GM12878 (cell line): Measurements from ENCODE around the gene KIFC3. TPM values are rescaled to one million over a fixed set of nuclear protein-coding genes. Genes with fewer than 3 reads are reported as not detected.
A peak's percentile ranks its signal among the peaks of the same experiment; 100 is the strongest.

Experiments used
- ASH2L ChIP-seq: fragments of 300-600, 200-600 bp; sonication (generic); IDR thresholded peaks from 2 replicates; pipeline ENCODE4 v1.6.1; 2017; ENCODE audit warnings: low read depth, mild to moderate bottlenecking, borderline replicate concordance
- BCL3 ChIP-seq: IDR thresholded peaks from 2 replicates; pipeline ENCODE4 v1.6.1; 2011; ENCODE audit warnings: borderline replicate concordance, low read depth, mild to moderate bottlenecking, moderate library complexity, low read length; ENCODE audit not compliant: insufficient read depth, poor library complexity, severe bottlenecking
- CBX5 ChIP-seq: sonication (generic); IDR thresholded peaks from 2 replicates; pipeline ENCODE4 v1.6.1; 2016; ENCODE audit warnings: low read depth, moderate library complexity, mild to moderate bottlenecking, inconsistent platforms
- CREB1 ChIP-seq: IDR thresholded peaks from 2 replicates; pipeline ENCODE4 v1.6.1; 2012; ENCODE audit warnings: low read depth, mild to moderate bottlenecking, inconsistent platforms
- ELK1 ChIP-seq: IDR thresholded peaks from 2 replicates; pipeline ENCODE4 v1.6.1; 2012; ENCODE audit warnings: low read depth, low read length, improper control_type of control experiment
- ESRRA ChIP-seq: IDR thresholded peaks from 2 replicates; pipeline ENCODE4 v1.6.1; 2012; ENCODE audit warnings: mild to moderate bottlenecking, low read length, improper control_type of control experiment
- HDGF ChIP-seq: fragments of 450-650 bp; IDR thresholded peaks from 2 replicates; pipeline ENCODE4 v1.6.1; 2016; ENCODE audit warnings: antibody characterized with exemption
- IKZF1 ChIP-seq: fragments of 450-650 bp; conservative IDR thresholded peaks from 2 replicates; pipeline ENCODE4 v1.6.1; 2017; ENCODE audit warnings: antibody characterized with exemption, mild to moderate bottlenecking
- IRF5 ChIP-seq: fragments of 450-650 bp; IDR thresholded peaks from 2 replicates; pipeline ENCODE4 v1.6.1; 2017; ENCODE audit warnings: borderline replicate concordance
- JUND ChIP-seq: IDR thresholded peaks from 2 replicates; pipeline ENCODE4 v1.6.1; 2012; ENCODE audit warnings: low read depth, mild to moderate bottlenecking, low read length, improper control_type of control experiment, moderate library complexity
- KDM1A ChIP-seq: fragments of 200-600 bp; sonication (generic); IDR thresholded peaks from 2 replicates; pipeline ENCODE4 v1.6.1; 2016; ENCODE audit warnings: borderline replicate concordance
- MAX ChIP-seq: IDR thresholded peaks from 2 replicates; pipeline ENCODE4 v1.6.1; 2012; ENCODE audit warnings: low read depth, low read length, improper control_type of control experiment
- PBX3 ChIP-seq: IDR thresholded peaks from 2 replicates; pipeline ENCODE4 v1.6.1; 2011; ENCODE audit warnings: mild to moderate bottlenecking, low read depth, low read length, moderate library complexity; ENCODE audit not compliant: insufficient replicate concordance
- POLR2AphosphoS5 ChIP-seq: IDR thresholded peaks from 2 replicates; pipeline ENCODE4 v1.6.1; 2011; ENCODE audit warnings: mild to moderate bottlenecking, low read length, inconsistent platforms
- RBBP5 ChIP-seq: fragments of 200-600 bp; sonication (generic); conservative IDR thresholded peaks from 2 replicates; pipeline ENCODE4 v1.6.1; 2016
- STAT3 ChIP-seq: IDR thresholded peaks from 2 replicates; pipeline ENCODE4 v1.6.1; 2011; ENCODE audit warnings: low read depth, low read length, improper control_type of control experiment
- YBX1 ChIP-seq: fragments of 450-650 bp; IDR thresholded peaks from 2 replicates; pipeline ENCODE4 v1.6.1; 2016; ENCODE audit warnings: antibody characterized with exemption
- ZBTB33 ChIP-seq: fragments of 450-650 bp; IDR thresholded peaks from 2 replicates; pipeline ENCODE4 v1.6.1; 2017; ENCODE audit warnings: mild to moderate bottlenecking
- ZNF384 ChIP-seq: IDR thresholded peaks from 2 replicates; pipeline ENCODE4 v1.6.1; 2012; ENCODE audit warnings: low read depth, mild to moderate bottlenecking, low read length, improper control_type of control experiment, borderline replicate concordance
- ZNF687 ChIP-seq: fragments of 450-650 bp; IDR thresholded peaks from 2 replicates; pipeline ENCODE4 v1.6.1; 2017; ENCODE audit warnings: mild to moderate bottlenecking, moderate library complexity
- polyA plus RNA-seq, 11 experiments: library from polyadenylated mRNA; depleted of rRNA in 4 of 11; unstranded in 6 of 11; stranded (reverse) in 5 of 11; fragments of >200 nt; fragmentation: Nextera tagmentation in 4 of 11; fragmentation: Illumina TruSeq in 1 of 11; extraction: Ambion mirVana in 4 of 11; extraction: Trizol in 1 of 11; gene quantifications; 1 replicate in 1 of 11; 2 replicates in 10 of 11; pipeline versions ENCODE4 v1.2.1 to v1.2.3, GENCODE V29; 2011 to 2016; ENCODE audit warnings: inconsistent platforms in 2 of 11, missing spikeins in 2 of 11, low read depth in 1 of 11
- total RNA-seq, 4 experiments: library from RNA; depleted of rRNA in 3 of 4; stranded (reverse); fragments of >200 nt in 3 of 4; fragmentation: Illumina TruSeq in 1 of 4; extraction: Trizol in 1 of 4; gene quantifications; 2 replicates each; pipeline versions ENCODE4 v1.2.1 to v1.2.3, GENCODE V29; 2013 to 2021

Gene KIFC3
- total and polyA plus RNA-seq, 10 of the 15 experiments (the other 5 are each of a cell fraction or from before 2014, with no cell fraction given): 0.22 to 1.3 (median 0.26) TPM; not detected in 3

- TF ChIP-seq ASH2L (no peak), POLR2AphosphoS5 (no peak), STAT3 (no peak), PBX3 (no peak), ELK1 (no peak), BCL3 (no peak), MAX (no peak), ZNF687 (no peak), HDGF (peak; percentile 73; the same call in 1 of the 2 replicates), JUND (no peak), ESRRA (no peak), CREB1 (no peak), RBBP5 (no peak), IKZF1 (0 out of 2 replicates have a peak, but pooled peaks have one; percentile 12), CBX5 (no peak), ZNF384 (no peak), ZBTB33 (no peak), IRF5 (no peak), KDM1A (no peak), YBX1 (no peak)
Observed at GRCh38 chr16:57757326-57757786, 44.9 kb downstream of the KIFC3 start (continued).
